GM23338 (cell line): Measurements from ENCODE around the gene DNAJC16. TPM values are rescaled to one million over a fixed set of nuclear protein-coding genes. Genes with fewer than 3 reads are reported as not detected.

Source experiments
- ATAC-seq: fragments of 200-7000 bp; cut with Tn5 transposase; 3 replicates; pipeline ENCODE4 v1.9.1; 2020
- DNase-seq: peaks from one replicate; pipeline ENCODE4 v3.0.0-alpha.2; 2015; ENCODE audit warnings: low spot score
- H2AFZ ChIP-seq: fragments of 200-600 bp; sonication (generic); 2 replicates; pipeline ENCODE4 v1.8.0; 2016; ENCODE audit warnings: antibody characterized with exemption, mild to moderate bottlenecking, moderate library complexity
- H3F3A ChIP-seq: fragments of 200-600 bp; sonication (generic); replicated peaks from 2 replicates; pipeline ENCODE4 v1.8.0; 2017; ENCODE audit warnings: antibody characterized with exemption, mixed run types, low read depth
- H3K27ac ChIP-seq: fragments of 200-600 bp; sonication (generic); 2 replicates; pipeline ENCODE4 v1.6.1; 2016; ENCODE audit warnings: low read depth
- H3K27me3 ChIP-seq: fragments of 200-600 bp; sonication (generic); 2 replicates; pipeline ENCODE4 v1.8.0; 2016; ENCODE audit warnings: mild to moderate bottlenecking, mixed run types, moderate library complexity; ENCODE audit not compliant: insufficient read depth
- H3K36me3 ChIP-seq: fragments of 200-600 bp; sonication (generic); 2 replicates; pipeline ENCODE4 v1.8.0; 2016; ENCODE audit warnings: mild to moderate bottlenecking; ENCODE audit not compliant: insufficient read depth
- H3K4me1 ChIP-seq: fragments of 200-600 bp; sonication (generic); 2 replicates; pipeline ENCODE4 v1.8.0; 2016; ENCODE audit warnings: mild to moderate bottlenecking, moderate library complexity; ENCODE audit not compliant: insufficient read depth
- H3K4me2 ChIP-seq: fragments of 200-600 bp; sonication (generic); 2 replicates; pipeline ENCODE4 v1.7.1; 2017; ENCODE audit warnings: mixed run types
- H3K4me3 ChIP-seq: fragments of 200-600 bp; sonication (generic); 2 replicates; pipeline ENCODE4 v1.6.1; 2016; ENCODE audit warnings: mixed run types
- H3K79me2 ChIP-seq: fragments of 200-600 bp; sonication (generic); replicated peaks from 2 replicates; pipeline ENCODE4 v1.8.0; 2017; ENCODE audit warnings: mild to moderate bottlenecking; ENCODE audit not compliant: insufficient read depth
- H3K9me2 ChIP-seq: fragments of 200-600 bp; sonication (generic); 2 replicates; pipeline ENCODE4 v1.8.0; 2017; ENCODE audit not compliant: insufficient read depth
- H4K20me1 ChIP-seq: fragments of 200-600 bp; sonication (generic); replicated peaks from 2 replicates; pipeline ENCODE4 v1.8.0; 2017; ENCODE audit warnings: mild to moderate bottlenecking; ENCODE audit not compliant: insufficient read depth
- H3K27ac Mint-ChIP-seq: 2 replicates; pipeline ENCODE4 v1.8.0; 2020; ENCODE audit warnings: inconsistent platforms, mild to moderate bottlenecking, moderate library complexity, mixed read lengths
- H3K27me3 Mint-ChIP-seq: 3 replicates; pipeline ENCODE4 v1.8.0; 2022; ENCODE audit warnings: low read depth, mild to moderate bottlenecking, moderate library complexity, mixed read lengths, inconsistent platforms; ENCODE audit not compliant: insufficient read depth, poor library complexity
- H3K36me3 Mint-ChIP-seq: 3 replicates; pipeline ENCODE4 v1.8.0; 2021; ENCODE audit warnings: low read depth, mild to moderate bottlenecking, inconsistent platforms, moderate library complexity, mixed read lengths
- H3K4me1 Mint-ChIP-seq: 3 replicates; pipeline ENCODE4 v1.8.0; 2020; ENCODE audit warnings: mild to moderate bottlenecking, inconsistent platforms, mixed read lengths
- H3K4me3 Mint-ChIP-seq: 3 replicates; pipeline ENCODE4 v1.8.0; 2021; ENCODE audit warnings: moderate library complexity, mild to moderate bottlenecking, inconsistent platforms, mixed read lengths
- H3K9me3 Mint-ChIP-seq: 3 replicates; pipeline ENCODE4 v1.8.0; 2020; ENCODE audit warnings: moderate library complexity, mild to moderate bottlenecking, inconsistent platforms, mixed read lengths
- CREB1 ChIP-seq: fragments of 250-450 bp; sonication (Bioruptor Pico); IDR thresholded peaks from 2 replicates; pipeline ENCODE4 v1.5.0; 2020; ENCODE audit warnings: low read depth, mild to moderate bottlenecking, moderate library complexity
- ETS1 ChIP-seq: IDR thresholded peaks from 2 replicates; pipeline ENCODE4 v1.6.1; 2016; ENCODE audit warnings: antibody characterized with exemption
- EZH2 ChIP-seq: fragments of 200-600 bp; sonication (generic); IDR thresholded peaks from one replicate; pipeline ENCODE4 v1.8.0; 2017; ENCODE audit warnings: antibody characterized with exemption, mild to moderate bottlenecking, low read depth; ENCODE audit not compliant: unreplicated experiment
- EZH2phosphoT487 ChIP-seq: fragments of 200-600 bp; sonication (generic); IDR thresholded peaks from one replicate; pipeline ENCODE4 v1.8.1; 2018; ENCODE audit warnings: antibody characterized with exemption; ENCODE audit not compliant: unreplicated experiment
- POLR2AphosphoS5 ChIP-seq: IDR thresholded peaks from 2 replicates; pipeline ENCODE4 v1.6.1; 2016; ENCODE audit warnings: antibody characterized with exemption, low read depth
- STAT1 ChIP-seq: IDR thresholded peaks from one replicate; pipeline ENCODE4 v1.6.1; 2016; ENCODE audit warnings: antibody characterized with exemption; ENCODE audit not compliant: unreplicated experiment
- ZNF462 ChIP-seq: fragments of 250-450 bp; sonication (Bioruptor Pico); IDR thresholded peaks from 2 replicates; pipeline ENCODE4 v1.5.0; 2020; ENCODE audit warnings: mild to moderate bottlenecking, moderate library complexity
- polyA plus RNA-seq: library from polyadenylated mRNA; unstranded; fragments of >200 nt; fragmentation: Nextera tagmentation; extraction: Ambion mirVana; gene quantifications from 2 replicates; pipeline ENCODE4 v1.2.1, GENCODE V29; 2016
- total RNA-seq: library from RNA; depleted of rRNA; stranded (reverse); fragments of >200 nt; shearing (Covaris generic); gene quantifications from 2 replicates; pipeline ENCODE4 v1.2.3, GENCODE V29; 2014

The DNAJC16 gene
- total and polyA plus RNA-seq, 2 experiments from 2014 or later = 6.3 to 18.0 TPM

GRCh38 chr1:15618655-15619525, 92.2 kb downstream of the DNAJC16 start (continued):
- TF ChIP-seq ZNF462 = no peak

GRCh38 chr1:15620155-15620545, 93.5 kb downstream of the DNAJC16 start:
- Histone ChIP-seq H3K4me1 (peaks cover 21% of the 10 kb centered on the region; the same call in 1 of the 2 replicates), H3K27ac (no peak overlapping the region), H2AFZ (no peak overlapping the region), H3K27me3 (no peaks in the 10 kb centered on the region), H4K20me1 (peaks cover 45% of the 10 kb centered on the region), H3K4me2 (peak overlapping the region; percentile 91; the same call in 1 of the 2 replicates), H3F3A (peaks cover 4% of the 10 kb centered on the region; the same call in 1 of the 2 replicates), H3K4me3 (no peak overlapping the region), H3K9me2 (no peaks in the 10 kb centered on the region; the same call in 1 of the 2 replicates), H3K79me2 (peaks cover 77% of the 10 kb centered on the region), H3K36me3 (peaks cover 5% of the 10 kb centered on the region; the same call in 1 of the 2 replicates)
- ATAC-seq (no peak), DNase-seq (no peak)
- no peaks in the 10 kb centered on the region for H3K9me3 Mint-ChIP-seq
- no peak overlapping the region for H3K27ac Mint-ChIP-seq
- H3K36me3 Mint-ChIP-seq = peaks cover 8% of the 10 kb centered on the region; the same call in 2 of the 3 replicates
- peaks cover 10% of the 10 kb centered on the region for H3K27me3 Mint-ChIP-seq
- peaks cover 26% of the 10 kb centered on the region for H3K4me1 Mint-ChIP-seq
- H3K4me3 Mint-ChIP-seq = peak overlapping the region; percentile 25; the same call in 1 of the 3 replicates
- TF ChIP-seq POLR2AphosphoS5 (no peak), EZH2phosphoT487 (no peak), ZNF462 (no peak), CREB1 (CRISPR knock-in tag) (no peak), EZH2 (no peak), STAT1 (no peak), ETS1 (no peak)
